A549 treated with CpdA at 1 μM for 4 hours (cell line): ENCODE data around the gene OTP. TPM values are rescaled to one million over a fixed set of nuclear protein-coding genes. Genes with fewer than 3 reads are reported as not detected.

Source experiments
- total RNA-seq: library from RNA; stranded (reverse); fragments of 200-300 nt; extraction: Qiagen RNA extraction; gene quantifications from 5 replicates; pipeline ENCODE4 v1.2.3, GENCODE V29; 2022; ENCODE audit warnings: low read depth

OTP gene
- 0.06 to 0.14 TPM (median 0.10 TPM) in 4 of 5 replicates, not detected in the other for total RNA-seq

GRCh38 chr5:77637998-77638762 is at the start of gene OTP:
Gene OTP, minus strand, starts transcription at chr5:77638713. Its CDS starts 164 bp downstream, at chr5:77638549.

Other genes starting within 250 kb of the OTP start
- gene WDR41, start 146.4 kb downstream of the OTP start, total RNA-seq, result 31.2 to 59.0 TPM (median 38.6 TPM) in 5 replicates
- 270 to 339 TPM (median 291 TPM) in 5 replicates for gene TBCA, start 137.6 kb upstream of the OTP start, total RNA-seq